HG02571 (cell line): ENCODE data around the gene EIF4E2.

Source experiments
- ATAC-seq: cut with Tn5 transposase; IDR thresholded peaks from one replicate; pipeline ENCODE4 v1.9.1; 2021; ENCODE audit warnings: mild to moderate bottlenecking, moderate library complexity; ENCODE audit not compliant: unreplicated experiment

The EIF4E2 gene

DNA sequence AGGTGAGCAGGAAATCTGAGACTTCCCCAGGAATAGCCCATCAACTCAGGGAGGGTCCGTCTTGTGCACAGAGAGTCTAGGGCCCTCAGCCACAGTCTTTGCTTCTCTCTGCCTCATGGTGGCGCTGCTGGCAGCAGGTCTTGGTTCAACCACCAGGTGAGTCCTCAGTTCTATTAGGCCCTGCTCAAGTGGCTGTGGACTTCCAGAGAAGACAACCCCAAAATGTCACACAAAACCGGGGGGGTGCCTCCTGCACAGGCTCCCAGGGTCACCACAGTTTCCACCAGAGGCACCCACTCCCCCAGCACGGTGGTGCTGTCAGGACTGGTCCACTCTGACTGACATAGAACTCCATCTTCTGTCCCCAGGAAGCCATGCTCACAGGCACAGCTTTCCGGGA is 13.4 kb upstream of the EIF4E2 start:
- ATAC-seq: no peak

DNA sequence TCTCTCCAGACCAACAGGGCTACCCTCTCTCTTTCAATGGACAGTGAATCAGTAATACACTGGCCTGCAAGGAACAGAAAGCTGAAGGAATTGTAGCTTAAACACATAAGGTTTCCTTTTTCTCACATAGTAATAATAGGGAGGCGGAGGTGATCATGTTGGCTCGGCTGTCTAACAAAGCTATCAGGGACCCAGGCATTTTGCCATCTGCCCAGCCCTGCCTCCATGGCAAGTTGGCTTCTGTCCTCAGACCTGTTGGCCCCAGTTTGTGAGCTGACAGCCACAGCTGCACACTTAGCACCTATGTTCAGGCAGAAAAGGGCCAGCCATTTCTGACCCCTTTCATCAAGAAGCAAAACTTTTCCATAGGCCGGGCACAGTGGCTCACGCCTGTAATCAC is 13.0 kb upstream of the EIF4E2 start:
- no peak for ATAC-seq

DNA sequence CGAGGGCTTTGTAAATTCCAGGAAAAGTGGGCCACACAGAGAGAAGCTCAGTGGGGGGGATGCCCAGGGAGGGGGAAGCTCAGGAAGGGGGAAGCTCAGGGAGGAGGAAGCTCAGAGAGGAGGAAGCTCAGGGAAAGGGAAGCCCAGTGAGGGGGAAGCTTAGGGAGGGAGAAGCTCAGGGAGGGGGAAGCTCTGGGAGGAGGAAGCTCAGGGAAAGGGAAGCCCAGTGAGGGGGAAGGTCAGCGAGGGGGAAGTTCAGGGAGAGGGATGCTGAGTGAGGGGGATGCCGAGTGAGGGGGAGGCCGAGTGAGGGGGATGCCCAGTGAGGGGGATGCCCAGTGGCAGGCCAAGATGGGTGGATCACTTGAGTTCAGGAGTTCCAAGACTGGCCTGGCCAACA is 11.8 kb upstream of the EIF4E2 start:
- ATAC-seq: no peak

DNA sequence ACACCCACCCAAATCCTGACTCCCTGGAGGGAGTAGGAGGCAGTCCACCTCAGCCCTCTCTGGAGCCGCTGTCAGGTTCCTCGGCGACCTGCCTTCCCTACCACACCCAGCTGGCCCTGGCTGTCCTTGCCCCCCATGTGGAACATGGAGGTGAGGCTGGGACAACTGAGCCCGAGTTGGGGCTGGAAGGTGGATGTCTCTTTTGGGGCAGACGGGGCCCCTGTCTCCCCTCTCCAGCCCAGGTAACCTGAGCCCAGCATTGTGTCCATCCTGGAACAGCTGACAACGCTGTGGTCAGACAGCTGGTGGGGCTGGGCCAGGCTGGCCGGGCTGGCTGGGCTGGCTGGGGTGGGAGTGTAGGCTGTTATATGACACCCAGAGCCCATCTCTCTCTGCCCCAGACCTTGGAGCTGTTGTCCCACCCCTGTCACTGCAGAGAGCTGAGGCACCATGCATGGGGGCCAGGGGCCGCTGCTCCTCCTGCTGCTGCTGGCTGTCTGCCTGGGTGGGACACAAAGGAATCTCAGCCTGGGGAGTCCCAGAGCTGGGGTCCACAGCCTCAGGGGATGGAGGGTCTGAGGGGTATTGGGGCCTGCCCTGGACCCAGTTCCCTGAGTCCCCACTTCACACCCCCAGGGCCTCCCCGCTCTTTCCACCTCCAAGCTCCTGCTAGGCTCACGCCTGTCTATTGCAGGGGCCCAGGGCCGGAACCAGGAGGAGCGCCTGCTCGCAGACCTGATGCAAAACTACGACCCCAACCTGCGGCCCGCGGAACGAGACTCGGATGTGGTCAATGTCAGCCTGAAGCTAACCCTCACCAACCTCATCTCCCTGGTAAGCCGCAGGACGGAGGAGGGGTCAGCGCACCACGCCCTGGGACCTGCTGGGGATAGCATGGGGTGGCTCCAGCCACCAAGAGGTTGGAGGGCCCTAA is 10.9 kb upstream of the EIF4E2 start, which contains the start of gene CHRNG:
TSS of gene CHRNG (plus strand) at position 395 of the 934 bp plus-strand sequence. CDS start at position 451, 56 bp downstream.
- no peak for ATAC-seq

DNA sequence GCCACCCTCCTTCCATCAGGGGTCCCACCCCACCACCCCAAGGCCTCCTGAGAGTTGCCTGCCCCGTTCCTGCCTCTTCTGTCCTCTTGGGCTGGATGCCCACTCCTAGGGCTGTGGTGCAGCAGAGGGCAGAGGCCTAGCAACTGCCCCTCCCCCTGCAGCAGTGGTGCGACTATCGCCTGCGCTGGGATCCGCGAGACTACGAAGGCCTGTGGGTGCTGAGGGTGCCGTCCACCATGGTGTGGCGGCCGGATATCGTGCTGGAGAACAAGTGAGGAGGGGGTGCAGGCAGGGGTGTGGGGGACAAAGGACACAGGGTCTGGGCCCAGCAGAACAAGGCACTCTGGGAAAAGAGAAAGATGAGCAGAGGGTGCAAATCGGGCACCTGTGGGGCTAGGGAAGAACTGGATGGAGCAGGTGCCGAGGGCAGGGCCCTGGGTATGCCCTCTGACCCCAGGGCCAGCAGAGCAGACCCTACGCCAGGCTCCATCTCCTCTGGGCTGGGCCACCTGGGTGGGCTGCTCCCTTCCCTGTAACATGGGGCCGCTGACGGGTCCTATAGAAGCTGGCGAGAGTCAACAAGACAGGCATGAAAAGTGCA is 9.9 kb upstream of the EIF4E2 start:
- ATAC-seq: no peak

DNA sequence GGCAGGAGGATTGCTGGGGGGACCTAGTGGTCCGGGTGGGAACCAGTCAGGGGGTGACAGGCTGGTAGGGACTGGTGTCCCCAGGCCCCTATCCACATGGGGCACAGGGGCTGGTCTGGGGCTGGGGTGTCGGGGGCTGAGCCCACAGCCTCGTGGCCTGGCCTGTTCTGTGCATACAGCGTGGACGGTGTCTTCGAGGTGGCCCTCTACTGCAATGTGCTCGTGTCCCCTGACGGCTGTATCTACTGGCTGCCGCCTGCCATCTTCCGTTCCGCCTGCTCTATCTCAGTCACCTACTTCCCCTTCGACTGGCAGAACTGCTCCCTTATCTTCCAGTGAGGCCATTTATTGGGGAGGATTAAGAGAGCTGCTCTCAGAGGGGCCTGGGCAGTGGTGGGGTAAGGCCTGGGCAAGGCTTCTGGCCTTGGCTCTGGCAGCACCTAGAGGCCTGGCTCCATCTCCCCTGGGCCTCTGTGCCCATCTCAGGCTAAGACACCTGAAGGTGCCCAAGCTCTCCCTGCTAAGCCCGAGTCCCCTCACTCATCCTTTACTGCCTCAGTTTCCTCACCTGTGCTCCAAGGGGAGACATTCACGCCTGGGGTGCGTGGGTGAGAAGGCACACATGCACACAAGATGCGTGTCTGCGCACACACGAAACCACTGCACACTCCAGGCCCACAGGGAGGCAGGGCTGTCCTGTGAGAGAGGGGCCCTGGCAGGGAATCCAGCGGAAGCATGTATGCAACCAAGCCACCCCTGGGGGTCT is 9.1 kb upstream of the EIF4E2 start:
- no peak for ATAC-seq

DNA sequence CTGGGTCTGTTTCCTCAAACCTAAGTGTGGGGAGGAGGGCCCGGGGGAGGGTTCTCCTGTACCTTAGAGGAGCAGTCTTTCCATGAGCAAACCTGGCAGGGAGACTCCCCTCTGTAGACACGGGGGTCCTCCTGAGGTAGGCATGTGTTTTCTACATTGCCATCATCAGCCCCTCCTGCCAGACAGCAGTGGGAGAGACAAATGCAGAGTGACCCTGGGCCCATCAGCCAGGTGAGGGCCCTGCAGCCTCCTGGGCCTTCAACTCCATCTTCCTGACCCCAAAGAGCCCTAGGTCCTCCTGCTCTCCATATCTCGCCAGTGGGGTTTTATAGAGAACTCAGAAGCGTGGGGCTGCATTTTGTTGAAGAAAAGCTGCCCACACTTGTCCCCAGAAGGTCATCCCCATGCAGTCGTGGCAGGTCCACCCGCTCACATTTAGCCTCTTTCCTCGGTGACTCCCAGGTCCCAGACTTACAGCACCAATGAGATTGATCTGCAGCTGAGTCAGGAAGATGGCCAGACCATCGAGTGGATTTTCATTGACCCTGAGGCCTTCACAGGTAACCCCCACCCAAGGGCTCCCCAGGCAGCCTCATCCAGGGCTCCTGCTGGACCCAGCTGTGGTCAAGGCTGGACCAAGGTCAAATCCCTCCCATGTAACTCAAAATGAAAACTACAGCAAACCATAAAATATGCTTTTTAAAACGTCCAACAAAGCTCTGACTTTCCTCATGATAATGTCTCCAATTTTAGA is 8.4 kb upstream of the EIF4E2 start:
- ATAC-seq: no peak

DNA sequence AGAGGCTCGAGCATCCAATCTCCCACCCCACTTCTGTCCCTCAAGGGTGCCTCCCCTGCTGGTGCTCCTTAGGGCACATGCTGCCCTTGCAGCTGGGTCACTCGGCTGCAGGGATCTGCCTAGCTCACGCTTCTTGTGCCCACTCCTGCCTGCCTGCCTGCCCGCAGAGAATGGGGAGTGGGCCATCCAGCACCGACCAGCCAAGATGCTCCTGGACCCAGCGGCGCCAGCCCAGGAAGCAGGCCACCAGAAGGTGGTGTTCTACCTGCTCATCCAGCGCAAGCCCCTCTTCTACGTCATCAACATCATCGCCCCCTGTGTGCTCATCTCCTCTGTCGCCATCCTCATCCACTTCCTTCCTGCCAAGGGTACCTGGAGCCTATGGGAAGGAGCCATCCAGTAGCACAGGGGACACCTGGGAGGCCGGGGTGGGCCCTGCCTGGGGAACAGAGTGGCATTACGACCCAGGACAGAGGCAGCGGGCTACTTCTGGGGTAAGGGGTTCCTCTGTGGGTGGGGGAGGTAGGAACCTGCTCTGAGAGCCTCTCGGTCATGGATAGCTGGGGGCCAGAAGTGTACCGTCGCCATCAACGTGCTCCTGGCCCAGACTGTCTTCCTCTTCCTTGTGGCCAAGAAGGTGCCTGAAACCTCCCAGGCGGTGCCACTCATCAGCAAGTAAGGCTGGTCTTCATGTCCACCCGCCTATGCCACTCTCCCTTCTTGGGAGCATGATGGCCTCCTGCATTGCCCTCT is 7.6 kb upstream of the EIF4E2 start:
- ATAC-seq: no peak

DNA sequence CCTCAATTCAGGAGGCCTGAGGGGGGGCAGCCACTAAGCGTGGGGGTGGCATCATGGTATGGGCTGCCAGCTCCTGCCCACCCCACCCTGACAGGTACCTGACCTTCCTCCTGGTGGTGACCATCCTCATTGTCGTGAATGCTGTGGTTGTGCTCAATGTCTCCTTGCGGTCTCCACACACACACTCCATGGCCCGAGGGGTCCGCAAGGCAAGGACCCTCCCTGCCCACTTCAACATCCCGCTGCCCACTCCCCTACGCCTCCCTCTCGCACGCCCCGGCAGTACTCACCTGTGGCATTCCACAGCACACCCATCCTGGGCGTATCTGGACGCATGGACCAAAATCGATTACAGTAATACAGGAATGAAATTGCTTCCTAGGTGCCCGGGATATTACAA is 7.0 kb upstream of the EIF4E2 start:
- no peak for ATAC-seq

DNA sequence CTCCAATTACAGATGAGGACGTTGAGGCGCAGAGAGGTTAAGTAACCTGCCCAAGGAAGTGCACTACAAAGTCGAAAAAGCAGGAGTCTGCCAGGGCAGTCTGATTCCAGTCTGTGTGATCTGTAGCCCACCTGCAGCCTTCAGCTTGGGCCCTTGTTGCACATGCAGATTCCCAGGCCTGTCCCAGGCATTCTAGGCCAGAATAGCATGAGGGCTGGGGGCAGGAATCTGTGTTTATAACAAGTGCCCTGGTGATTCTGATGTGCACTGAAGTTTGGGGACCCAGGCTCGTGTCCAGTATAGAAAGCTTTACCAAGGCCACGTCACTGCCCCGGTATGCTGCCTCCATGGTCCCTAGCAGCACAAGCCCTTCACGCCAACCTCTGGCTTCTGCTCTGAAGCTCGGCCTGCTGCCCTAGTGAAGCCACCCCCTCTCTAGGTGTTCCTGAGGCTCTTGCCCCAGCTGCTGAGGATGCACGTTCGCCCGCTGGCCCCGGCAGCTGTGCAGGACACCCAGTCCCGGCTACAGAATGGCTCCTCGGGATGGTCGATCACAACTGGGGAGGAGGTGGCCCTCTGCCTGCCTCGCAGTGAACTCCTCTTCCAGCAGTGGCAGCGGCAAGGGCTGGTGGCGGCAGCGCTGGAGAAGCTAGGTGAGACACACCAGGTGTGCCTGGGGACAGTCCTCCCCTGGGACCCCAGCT is 6.4 kb upstream of the EIF4E2 start:
- no peak for ATAC-seq

DNA sequence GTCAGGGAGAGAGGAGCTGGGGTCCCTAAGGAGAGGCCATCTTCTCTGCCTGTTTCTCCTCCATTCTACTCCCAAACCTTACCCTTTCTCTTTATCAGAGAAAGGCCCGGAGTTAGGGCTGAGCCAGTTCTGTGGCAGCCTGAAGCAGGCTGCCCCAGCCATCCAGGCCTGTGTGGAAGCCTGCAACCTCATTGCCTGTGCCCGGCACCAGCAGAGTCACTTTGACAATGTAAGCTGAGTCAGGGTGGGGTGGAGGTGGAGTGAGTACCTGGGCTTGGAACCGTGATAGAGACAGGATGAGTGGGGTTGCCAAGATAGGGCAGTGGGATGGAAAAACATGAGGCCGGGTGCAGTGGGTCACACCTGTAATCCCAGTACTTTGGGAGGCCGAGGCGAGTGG is 5.8 kb upstream of the EIF4E2 start:
- no peak for ATAC-seq

DNA sequence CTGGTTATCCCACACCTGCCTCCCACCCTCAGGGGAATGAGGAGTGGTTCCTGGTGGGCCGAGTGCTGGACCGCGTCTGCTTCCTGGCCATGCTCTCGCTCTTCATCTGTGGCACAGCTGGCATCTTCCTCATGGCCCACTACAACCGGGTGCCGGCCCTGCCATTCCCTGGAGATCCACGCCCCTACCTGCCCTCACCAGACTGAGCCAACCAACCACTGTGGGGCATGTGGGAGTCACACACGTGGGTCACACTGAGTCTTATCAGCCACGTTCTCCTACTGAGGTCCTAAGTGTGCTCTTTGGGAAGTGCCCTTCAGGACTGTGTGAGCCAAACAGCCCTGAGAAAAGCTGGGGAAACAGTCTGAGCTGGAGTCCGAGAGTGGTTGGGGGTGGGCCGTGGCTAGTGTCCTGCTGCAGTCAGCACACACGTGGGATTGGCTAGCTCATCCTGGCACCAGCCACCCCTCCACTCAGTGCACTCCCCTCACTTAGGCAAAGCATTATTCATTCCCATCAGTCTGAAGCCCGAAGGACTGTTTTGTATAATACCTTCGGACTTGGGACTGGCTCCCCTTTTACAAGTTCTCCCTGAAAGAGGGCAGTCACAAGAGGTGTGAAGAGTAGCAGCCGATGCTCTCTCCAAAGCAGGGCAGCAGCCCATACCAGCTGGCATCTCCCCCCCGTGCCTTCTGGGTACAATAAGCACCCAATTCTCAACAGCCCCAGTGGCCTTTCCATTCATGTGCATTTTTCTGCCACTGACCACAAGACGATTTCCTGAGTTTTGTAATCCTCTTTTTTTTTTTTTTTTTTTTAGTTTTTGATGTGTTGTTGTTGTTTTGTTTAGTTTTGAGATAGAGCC is 4.7 kb upstream of the EIF4E2 start:
- no peak for ATAC-seq

DNA sequence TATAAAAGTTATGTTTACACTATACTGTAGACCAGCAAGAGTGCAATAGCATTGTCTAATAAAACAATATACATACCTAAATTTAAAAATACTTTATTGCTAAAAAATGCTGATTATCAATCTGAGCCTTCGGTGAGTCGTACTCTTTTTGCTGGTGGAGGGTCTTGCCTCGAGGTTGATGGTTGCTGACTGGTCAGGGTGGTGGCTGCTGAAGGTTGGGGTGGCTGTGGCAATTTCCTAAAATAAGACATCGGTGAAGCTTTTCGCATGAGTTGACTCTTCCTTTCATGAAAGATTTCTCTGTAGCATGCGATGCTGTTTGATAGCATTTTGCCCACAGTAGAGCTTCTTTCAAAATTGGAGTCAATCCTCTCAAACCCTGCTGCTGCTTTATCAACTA is 2.5 kb upstream of the EIF4E2 start:
- no peak for ATAC-seq

DNA sequence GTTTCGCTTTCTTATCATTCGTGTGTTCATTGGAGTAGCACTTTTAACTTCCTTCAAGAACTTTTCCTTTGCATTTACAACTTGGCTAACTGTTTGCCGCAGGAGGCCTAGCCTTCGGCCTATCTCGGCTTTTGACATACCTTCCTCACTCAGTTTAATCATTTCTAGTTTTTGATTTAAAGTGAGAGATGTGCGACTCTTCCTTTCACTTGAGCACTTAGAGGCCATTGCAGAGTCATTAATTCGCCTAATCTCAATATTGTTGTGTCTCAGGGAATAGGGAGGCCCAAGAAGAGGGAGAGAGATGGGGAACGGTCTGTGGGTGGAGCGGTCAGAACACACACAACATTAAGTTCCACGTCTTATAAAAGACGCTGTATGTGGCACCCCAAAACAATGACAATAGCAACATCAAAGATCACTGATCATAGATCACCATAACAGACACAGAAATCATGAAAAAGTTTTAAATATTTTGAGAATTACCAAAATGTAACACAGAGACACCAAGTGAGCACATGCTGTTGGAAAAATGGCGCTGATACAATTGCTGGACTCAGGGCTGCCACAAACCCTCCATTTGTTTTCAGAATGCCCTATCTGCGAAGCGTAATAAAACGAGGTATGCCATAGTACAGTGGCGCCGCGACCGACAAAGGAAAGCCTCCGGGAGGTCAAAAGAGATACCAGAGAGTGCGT is 685 bp upstream of the EIF4E2 start:
- no peak for ATAC-seq

DNA sequence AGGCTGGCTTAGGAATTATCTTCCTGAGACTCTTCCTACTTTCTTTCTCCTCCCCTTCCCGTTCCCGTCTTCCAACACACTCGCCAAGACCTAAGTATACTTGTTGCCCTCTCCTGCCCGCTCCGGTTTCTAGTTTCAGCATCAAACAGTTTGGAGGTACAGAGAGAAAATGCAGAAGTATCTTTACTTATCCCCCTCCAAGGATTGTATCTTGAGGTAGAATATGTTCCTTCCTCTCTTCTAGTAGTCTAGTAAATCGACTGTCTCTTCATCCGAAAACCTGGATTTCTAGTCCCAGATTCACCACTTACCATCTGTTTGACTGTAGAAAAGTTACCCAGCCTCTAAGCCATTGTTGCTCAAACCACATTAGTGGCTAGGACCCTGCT is 755 bp downstream of the EIF4E2 start:
- ATAC-seq: no peak

DNA sequence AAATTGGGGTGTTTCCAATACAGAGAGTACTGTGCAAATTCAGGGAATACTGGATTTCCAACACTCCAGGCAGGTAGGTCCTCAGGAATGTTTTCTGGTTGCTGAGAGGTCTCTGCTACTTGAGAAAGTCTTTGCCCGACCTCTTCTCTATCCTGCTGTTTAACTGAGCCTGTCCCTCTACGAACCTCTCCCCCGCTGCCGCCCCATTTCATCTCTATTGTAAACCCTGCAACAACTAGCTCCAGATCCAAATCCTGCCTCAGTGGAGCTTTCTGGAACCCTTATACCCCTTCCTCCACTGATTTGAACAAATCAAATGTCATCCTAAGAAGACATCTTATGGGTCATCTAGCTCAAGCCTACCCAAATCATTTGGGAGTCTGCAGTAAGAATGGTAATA is 1.3 kb downstream of the EIF4E2 start:
- ATAC-seq: no peak

DNA sequence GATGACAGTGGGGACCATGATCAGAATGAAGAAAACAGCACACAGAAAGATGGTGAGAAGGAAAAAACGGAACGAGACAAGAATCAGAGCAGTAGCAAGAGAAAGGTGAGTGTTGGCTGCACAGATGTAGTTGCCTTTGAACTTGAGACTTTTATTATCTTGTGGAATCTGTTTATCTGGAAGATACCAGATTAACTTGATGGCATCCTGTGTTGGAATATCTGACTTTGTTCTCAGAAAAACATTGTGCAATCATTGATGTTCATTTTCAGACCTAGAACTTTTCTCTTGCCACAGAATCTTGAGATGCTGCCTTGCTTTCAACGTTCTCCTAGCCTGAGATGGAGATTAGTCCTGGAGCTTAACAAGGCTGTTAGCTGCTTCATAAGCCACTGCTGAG is 5.9 kb downstream of the EIF4E2 start:
- no peak for ATAC-seq

DNA sequence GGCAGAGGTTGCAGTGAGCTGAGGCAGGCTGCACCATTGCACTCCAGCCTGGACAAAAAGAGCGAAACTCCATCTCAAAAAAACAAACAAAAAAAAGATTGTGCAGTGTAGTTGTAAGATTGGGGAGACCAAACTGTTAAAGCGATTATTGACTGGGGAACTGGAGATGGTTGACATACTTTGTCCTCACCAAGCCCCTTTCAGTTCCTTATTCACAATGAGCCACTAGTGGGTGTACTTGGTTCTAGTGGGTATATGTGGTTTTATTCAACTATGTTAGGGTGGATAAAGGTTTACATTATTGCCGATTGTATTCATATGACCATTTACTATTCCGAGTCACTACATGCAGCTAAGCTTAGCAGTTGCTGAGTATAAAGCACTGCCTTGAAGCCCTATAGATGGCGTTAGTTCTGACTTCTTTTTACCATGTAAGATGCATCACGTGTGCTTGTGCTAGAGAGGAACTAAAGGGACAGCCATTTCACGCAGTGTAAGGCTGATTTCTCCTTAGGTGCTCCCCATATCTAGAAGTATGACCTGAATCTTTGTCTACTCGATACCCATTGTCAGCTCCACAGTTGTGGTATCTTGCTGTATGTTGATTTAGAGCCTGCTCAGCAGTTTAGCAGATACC is 12.1 kb downstream of the EIF4E2 start:
- ATAC-seq: no peak
